Hippocampal formation (tissue), 2 donors: ENCODE data around the gene EDC4.
A peak's percentile ranks its signal among the peaks of the same experiment; 100 is the strongest.
"Not testable (repeated sequence)": the region's sequence is repeated elsewhere in the genome, so short reads cannot be mapped to it uniquely, and the experiment has no call there.

Source experiments
- DNase-seq, 2 donors: peaks; one replicate each; lab custom pipeline; 2025; lab: John Stamatoyannopoulos, UW

EDC4 gene

DNA sequence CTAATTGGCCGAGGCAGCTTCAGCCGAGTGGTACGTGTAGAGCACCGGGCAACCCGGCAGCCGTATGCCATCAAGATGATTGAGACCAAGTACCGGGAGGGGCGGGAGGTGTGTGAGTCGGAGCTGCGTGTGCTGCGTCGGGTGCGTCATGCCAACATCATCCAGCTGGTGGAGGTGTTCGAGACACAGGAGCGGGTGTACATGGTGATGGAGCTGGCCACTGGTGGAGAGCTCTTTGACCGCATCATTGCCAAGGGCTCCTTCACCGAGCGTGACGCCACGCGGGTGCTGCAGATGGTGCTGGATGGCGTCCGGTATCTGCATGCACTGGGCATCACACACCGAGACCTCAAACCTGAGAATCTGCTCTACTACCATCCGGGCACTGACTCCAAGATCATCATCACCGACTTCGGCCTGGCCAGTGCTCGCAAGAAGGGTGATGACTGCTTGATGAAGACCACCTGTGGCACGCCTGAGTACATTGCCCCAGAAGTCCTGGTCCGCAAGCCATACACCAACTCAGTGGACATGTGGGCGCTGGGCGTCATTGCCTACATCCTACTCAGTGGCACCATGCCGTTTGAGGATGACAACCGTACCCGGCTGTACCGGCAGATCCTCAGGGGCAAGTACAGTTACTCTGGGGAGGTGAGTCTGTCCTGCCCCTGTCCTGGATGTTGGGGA lies 36.3 kb downstream of the EDC4 start:
- no peak for DNase-seq

DNA sequence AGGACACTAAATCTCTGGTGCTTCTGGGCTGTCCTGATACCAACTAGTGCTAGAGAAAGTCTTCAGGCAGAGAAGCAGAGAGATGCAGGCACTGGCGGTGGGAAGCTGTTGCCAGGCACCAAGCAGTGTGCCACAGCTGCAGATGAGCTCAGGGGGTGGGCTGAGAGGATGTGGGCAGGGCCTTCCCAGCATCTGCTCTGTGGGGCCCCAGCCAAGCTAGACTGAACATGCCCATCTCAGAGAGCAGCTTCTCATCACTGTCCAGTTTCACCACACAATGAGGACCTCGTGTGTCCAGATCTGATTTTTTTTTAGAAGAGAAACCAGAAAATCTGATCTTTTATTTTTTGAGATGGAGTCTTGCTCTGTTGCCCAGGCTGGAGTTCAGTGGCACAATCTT lies 37.3 kb downstream of the EDC4 start:
- peak; percentile 85 to 90 for DNase-seq

DNA sequence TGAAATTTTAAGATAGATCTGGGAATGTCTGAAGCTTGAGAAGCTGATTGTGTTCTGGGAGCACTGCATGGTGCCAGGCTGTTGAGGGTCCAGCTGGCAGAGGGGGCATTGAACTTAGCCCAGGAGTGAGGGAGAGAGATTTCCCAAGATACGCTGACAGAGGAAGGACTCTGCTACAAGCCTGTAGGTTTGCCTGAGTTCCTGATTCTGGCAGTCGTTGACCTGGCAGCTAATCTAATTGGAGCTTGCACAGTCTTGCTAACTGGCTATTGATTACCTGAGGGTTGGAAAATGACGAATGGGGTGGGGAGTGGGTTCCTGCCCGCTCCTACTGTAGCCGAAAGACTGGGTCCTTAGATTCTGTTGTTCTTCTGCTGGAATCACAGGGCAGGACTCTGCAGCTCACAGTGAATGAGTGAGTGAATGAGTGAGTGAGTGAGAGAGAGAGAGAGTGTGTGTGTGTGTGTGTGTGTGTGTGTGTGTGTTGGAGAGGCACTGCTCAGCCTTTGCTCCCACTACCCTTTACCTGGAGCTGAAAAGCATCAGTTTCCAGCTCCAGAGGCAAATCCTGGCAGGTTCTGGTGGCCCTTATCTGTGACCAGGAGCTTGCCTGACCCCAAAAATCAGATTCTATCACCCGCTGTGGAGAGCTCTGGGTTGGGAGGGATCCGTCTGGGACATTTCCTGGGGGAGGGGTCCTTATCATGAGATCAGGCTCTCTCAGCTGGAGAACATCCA lies 42.1 kb downstream of the EDC4 start:
- DNase-seq: no peak

DNA sequence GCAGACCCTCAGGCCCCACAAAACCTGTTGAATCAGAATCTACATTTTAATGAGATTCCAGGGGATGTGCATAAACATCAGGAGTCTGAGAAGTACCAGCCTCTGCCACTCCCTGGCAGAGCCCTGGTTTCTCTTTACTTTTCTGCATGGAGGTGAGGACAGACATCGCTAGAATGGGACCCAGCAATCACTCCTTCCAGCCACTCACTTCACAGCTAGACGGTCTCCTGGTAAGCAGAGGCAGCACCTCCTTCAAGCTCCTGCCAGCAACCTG lies 42.6 kb downstream of the EDC4 start:
- DNase-seq: not testable (repeated sequence)

DNA sequence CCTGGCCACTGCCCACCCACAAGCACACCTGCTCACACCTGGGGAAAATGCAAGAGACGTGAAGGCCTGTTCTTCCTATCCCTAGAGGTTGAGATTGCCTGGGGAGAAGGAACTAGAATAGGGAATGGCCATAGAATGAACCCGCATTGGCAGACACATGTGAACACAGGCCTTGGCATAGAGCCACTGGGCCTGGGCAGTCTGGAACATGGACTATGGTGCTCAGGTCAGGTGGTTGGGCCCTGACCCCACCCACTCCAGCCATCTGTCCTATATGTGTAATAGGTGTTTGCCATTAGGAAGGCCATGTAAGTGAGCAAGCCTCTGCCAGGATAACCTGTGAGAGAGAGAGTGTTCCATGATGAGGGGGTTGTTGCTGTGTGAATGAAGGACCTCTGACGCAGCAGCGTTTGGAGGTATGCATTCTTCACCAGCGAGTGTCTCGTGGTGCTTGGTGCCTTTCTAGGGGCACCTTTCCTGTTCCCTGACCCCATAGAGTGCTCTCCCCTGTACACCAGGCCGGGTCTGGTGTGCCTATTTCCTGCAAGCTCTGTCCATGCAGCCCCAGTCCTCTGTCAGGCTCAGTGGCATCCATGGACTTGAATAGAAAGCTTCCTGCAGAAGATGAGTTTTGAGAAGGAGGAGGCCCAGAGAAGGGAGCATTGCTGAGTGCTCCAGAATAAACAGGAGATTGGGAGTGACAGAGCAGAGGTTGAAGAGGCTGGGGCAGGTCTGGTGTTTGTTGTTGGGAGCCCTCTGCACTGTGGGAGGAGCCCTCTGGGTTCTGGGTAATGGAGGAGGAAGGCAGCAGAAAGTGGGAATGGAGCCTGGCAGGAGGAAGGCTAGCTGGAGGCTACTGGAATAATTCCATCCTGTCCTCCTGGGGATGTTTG lies 43.2 kb downstream of the EDC4 start:
- no peak for DNase-seq

DNA sequence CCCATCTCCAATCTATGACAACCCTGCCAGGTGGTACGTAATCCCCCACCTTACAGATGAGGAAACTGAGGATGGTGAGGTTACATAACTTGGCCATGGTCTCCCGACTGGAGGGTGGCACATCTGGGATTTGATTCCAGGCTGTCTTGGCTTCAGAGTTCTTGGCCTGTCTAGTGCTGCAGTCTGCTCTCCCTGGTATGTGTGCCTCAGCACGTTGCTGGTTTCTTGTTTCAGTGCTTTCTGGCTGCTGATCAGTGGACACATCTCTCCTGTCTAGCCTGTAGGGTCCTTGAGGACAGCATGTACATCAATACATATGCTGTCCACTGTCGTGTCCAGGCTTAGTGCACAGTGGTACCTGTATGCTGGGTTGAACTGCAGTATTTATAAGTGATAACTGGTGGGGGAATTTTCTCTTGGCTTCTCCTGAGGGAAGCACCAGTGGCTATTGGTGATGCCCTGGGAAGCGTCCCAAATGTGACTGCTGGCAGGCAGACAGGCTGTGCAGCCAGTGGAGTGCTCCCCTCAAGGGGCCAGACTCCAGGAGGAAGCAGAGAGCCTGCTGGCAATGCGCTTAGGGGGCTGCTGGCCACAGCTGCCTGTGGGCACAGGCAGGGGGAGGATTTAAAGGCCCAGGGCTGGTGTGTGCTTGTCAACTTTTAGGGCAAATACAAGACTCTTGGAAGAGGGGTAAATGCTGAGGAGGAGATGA lies 44.4 kb downstream of the EDC4 start:
- DNase-seq: peak in 1 of 2 donors; percentile 50

DNA sequence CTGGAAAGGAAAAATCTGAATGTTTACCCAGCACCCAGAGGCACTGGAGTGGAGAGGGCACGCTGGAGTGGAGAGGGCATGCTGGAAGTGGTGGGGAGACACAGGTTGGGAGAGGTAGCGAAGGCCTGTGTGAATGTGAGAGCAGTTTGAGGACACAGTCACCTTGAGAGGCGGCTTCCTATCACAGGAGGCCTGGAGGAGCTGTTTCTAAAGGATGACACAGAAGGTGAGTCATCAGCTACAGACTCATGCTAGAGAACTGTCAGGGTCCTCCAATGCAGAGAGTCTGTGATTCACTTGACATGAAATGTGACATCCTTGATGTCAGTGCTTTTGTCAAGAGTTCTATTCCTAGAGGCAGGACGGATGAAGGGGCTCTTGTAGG lies 45.0 kb downstream of the EDC4 start:
- no peak for DNase-seq

DNA sequence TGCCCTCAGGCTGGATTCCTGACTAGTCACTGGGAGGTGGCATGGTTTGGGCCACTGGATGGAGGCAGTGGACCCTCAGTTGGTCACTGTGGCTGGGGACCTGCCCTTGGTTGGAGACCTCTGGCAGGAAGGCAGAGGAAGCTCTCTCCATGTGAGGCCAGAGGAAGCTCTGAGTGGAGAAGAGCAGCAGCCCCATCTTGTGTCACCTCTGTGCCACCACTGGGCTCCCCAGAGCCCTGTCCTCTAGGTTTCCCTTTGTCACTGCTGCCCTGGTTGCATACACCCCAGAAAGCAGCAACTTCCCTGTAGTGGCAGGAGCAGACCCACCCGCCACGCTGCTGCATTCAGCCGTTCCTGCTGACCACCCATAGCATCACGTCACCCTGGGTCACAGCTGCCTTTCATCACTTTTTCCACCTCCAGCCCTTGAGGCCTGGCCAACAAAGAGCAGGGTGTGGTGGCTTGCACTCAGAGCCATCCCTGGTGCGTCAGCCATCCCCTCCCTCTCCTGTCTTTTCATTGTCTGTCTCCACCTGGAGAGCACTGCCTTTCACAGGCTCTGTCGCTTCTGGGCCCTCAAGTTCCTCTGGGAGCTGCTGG lies 46.9 kb downstream of the EDC4 start:
- DNase-seq: no peak

DNA sequence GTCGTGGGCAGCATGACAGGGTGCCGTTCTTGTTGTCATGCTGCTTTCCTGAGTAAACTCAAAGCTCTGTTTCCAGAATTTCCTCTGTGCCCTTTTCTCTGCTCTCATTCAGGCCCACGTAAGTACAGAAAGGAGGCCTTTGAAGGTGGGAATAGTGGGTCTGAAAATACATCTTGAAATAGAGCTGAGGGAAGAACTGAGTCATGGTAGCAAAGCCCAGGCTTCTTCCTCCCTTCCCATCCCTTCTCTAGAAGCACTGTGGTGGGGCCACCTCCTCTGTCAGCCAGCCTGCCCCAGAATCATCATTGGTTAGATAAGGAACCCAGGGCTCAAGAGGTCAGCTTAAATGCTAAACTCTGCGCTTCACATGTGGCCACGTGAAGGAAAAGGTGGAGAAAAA lies 49.4 kb downstream of the EDC4 start:
- DNase-seq: no peak

DNA sequence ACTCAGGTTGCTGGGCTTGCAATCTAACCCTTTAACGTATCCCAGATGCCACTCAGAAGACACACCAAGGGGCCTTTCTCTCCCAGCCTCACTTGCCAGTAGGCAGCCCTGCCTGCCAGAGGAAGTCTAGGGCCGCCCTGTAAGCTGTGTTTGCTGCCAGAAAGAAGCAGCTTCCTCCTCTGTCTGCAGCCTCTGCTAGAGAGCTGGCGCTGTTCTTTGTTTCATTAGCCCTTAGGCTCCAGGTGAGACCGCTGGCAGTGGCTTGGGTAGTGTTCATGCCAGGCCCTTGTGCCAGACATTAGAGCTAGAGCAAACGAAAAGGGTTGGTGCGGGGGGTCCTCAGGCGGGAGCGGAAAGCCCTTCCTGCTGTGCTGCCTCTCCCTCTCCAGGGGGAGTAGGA lies 49.9 kb downstream of the EDC4 start:
- no peak for DNase-seq

DNA sequence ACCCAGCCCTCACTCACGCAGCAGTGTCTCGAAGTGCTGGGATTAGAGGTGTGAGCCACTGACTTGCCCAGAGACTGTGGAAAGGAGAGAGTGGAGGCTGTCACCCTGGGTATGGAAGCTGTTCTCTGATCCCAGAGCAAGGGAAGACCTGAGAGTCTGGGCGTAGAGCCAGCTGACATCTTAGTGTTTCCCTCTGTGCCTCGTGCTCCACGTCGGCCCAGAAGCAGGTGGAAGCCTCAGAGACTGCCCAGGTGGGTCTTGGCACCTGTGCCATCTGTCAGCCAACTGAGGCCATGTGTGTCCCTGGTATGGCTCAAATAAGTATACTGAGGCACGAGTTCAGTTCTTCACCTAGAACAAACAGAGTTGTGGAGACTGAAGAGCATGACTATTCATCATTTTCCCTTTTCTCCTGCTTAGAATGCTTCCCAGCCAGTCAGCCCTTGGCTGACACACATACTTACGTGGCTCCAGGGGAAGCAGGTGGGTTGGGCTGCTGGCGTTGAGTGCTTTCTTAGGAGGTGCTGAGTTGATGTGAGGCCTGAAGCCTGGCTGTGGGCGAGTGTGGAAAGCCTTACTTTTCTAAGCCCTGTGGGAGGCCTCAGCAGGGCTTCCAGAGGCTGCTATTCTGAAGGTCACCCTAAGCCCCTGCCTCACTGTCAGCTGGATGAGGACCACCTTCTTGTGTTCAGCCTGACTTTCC lies 50.7 kb downstream of the EDC4 start:
- no peak for DNase-seq

DNA sequence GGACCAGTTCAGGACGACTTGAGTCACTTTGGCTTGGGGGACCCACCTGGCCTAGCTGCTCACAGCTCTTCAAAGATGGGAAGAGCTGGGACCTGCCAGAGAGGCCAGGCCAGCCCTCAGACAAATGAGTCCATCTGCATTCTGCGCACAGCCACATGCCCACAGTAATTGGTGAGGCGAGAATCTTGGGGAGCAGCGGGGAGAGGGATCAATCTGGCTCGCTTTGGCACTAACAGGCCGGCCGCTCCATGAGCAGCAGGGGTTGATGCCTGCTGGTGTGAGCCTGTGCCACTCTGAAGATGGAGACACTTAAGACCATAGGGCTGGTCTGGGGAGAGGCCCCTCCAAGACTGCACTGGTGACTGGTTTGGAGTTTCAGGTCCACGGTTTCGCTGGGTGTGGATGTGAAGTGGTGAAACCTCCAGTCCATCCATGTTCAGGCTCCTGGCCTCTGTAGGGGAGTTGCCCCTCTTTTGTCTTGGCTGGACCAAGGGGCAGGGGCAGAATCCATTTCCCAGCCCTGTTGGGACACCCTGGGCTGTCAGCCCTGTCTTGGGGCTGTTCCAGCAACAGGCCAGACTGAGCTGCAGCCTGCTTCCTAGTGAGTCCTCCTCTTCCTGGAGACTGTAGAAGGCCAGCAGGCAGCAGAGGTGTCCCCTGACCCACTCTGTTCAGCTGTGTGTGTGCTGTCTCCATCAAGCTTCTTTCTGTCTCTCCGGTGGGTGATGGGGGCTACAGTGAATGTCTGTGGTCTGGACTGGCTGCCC lies 51.5 kb downstream of the EDC4 start:
- DNase-seq: no peak

DNA sequence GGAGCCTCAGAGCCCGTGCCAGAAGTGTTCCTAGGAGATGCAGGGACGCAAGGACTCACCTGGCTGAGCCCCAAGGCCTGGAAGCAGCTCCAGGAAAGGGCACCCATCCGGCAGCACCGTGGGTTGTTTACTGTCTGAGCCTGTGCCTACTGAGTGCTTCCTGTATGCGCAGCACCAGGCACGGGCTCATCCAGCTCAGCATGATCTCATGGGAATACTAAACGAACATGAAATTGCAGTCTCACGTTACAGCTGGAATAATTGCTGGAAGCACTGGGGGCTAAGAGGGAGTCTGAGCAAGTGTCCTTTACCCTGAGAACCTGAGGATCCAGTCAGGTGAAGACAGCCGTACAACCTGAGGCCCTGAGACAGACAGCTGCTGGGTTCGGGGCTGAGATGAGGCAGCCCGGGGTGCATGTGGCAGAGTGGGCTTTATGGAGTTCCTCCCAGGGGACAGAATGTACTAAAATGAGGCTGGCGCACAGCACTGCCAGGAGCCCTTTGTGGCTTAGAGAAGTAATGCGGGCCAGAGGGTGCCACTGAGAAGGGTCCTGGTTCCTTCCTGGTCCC lies 53.4 kb downstream of the EDC4 start:
- DNase-seq: peak in 1 of 2 donors; percentile 25

DNA sequence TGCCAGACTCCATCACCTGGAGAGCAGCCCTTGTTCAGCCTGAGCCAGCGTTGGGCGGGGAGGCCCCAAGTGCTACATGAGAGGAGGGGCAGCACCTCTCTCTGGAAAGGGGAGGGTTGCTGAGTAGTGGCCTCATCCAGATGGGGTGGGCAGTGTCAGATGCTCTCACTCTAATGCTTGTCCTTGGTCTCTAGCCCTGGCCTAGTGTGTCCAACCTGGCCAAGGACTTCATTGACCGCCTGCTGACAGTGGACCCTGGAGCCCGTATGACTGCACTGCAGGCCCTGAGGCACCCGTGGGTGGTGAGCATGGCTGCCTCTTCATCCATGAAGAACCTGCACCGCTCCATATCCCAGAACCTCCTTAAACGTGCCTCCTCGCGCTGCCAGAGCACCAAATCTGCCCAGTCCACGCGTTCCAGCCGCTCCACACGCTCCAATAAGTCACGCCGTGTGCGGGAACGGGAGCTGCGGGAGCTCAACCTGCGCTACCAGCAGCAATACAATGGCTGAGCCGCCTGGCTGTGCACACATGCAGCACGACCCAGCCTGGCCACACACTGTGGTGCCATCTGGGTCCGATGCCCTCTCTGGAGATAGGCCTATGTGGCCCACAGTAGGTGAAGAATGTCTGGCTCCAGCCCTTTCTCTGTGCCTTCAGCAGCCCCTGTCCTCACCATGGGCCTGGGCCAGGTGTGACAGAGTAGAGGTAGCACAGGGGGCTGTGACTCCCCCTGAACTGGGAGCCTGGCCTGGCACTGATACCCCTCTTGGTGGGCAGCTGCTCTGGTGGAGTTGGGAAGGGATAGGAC lies 54.5 kb downstream of the EDC4 start:
- DNase-seq: no peak

DNA sequence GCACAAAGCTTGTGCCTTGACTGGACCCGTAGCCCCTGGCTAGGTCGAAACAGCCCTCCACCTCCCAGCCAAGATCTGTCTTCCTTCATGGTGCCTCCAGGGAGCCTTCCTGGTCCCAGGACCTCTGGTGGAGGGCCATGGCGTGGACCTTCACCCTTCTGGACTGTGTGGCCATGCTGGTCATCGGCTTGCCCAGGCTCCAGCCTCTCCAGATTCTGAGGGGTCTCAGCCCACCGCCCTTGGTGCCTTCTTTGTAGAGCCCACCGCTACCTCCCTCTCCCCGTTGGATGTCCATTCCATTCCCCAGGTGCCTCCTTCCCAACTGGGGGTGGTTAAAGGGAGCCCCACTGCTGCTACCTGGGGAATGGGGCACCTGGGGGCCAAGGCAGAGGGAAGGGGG lies 55.3 kb downstream of the EDC4 start:
- DNase-seq: no peak

DNA sequence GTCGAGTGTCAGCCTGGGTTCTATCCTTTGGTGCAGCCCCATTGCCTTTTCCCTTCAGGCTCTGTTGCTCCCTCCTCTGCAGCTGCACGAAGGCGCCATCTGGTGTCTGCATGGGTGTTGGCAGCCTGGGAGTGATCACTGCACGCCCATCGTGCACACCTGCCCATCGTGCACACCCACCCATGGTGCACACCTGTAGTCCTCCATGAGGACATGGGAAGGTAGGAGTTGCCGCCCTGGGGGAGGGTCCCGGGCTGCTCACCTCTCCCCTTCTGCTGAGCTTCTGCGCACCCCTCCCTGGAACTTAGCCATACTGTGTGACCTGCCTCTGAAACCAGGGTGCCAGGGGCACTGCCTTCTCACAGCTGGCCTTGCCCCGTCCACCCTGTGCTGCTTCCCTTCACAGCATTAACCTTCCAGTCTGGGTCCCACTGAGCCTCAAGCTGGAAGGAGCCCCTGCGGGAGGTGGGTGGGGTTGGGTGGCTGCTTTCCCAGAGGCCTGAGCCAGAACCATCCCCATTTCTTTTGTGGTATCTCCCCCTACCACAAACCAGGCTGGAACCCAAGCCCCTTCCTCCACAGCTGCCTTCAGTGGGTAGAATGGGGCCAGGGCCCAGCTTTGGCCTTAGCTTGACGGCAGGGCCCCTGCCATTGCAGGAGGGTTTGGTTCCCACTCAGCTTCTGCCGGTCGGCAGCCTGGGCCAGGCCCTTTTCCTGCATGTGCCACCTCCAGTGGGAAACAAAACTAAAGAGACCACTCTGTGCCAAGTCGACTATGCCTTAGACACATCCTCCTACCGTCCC lies 55.9 kb downstream of the EDC4 start:
- DNase-seq: peak; percentile 60 to 62

DNA sequence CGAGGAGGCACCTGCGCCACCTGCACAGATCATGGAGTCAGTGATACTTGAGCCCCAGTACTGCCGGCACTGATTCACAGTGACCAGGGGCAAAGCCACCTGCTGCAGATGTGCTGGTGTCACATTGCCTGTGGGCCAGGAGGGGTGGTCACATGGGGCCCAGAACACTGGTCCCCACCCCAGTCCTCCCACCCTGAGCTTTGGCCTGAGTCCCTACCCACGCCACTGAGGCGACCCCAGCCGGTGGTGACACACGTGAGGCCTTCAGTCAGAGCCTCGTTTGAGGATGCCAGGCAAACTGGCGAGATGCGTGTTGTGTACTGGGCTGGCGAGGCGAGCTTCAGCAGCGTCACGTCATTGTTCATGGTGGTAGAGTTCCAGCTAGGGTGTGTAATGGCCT lies 57.3 kb downstream of the EDC4 start:
- DNase-seq: no peak

DNA sequence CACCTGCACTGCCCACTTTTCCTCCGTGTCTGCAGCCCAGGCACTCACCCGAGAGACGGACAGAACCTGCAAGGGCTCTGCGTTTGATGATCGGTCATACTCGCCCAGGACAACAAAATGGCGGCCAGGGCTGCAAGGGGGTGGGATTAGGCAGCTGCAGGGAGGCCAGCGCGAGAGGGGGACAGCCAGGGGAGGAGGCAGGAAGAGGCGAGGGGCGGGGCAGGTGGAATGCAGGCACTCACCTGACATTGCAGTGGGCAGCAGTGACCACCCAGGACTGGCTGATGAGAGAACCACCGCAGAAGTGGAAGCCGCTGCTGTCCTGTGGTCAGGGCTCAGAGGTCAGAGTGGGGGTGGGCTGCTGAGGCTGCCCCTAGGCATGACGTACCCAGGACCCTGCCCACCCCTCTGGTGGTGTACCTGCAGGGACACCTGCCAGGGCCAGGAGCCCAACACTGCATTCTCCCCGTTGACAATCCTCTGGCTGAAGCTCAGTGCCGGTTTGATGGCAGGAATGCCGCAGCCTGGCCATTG lies 57.9 kb downstream of the EDC4 start:
- DNase-seq: no peak
